Left hindlimb (tissue), 1 donor: ENCODE results near the gene ZNF814.
A peak's percentile ranks its signal among the peaks of the same experiment; 100 is the strongest.
"Not testable (repeated sequence)": the region's sequence is repeated elsewhere in the genome, so short reads cannot be mapped to it uniquely, and the experiment has no call there.

Source experiments
- DNase-seq: peaks from one replicate; pipeline ENCODE4 v3.0.0-alpha.2; 2018

Gene ZNF814

DNA sequence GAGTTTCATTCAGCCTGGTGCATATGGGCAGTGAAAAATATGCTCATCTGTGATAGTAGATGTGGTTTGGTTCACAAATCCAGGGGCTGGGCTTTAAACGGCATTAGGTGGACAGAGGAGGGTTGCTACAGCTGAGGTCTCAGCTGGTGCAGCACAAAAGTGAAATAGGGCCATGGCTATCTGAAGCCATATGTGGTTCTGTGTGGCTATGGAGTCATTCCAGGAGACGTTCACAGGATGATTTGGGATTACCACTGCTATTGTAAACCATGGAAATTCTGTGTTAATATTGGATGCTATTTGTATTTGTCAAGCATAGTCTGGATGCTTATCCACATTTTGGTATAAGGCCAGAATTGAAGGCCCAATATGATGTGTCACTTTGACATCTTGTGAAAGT is 34.7 kb downstream of the ZNF814 start:
- not testable (repeated sequence) for DNase-seq

- DNase-seq, result not testable (repeated sequence)
These were observed 36.8 kb downstream of the ZNF814 start for GRCh38 chr19:57851812-57852603.

DNA sequence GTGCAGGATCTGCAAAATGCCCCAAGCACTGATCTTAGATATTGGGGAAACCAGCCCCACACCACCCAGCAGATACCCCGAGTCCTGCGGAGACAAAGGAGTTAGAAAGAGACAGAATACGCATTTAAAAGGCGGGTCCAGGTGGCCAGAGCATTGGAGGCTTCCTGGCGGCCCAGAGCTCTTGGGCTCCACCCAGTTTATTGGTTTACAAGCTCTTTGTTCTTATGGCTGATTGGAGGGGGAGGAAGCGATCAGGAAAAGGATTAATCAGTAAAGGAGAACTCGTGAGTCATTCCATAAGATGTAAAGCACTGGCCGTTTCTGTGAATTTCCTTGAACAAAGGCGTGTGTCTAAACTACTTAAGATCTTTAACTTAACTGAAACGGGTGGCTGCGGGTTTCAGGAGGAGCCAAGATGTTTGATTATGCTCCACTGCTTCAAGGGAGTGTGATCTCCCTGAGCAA is 38.3 kb downstream of the ZNF814 start:
- no peak for DNase-seq

DNA sequence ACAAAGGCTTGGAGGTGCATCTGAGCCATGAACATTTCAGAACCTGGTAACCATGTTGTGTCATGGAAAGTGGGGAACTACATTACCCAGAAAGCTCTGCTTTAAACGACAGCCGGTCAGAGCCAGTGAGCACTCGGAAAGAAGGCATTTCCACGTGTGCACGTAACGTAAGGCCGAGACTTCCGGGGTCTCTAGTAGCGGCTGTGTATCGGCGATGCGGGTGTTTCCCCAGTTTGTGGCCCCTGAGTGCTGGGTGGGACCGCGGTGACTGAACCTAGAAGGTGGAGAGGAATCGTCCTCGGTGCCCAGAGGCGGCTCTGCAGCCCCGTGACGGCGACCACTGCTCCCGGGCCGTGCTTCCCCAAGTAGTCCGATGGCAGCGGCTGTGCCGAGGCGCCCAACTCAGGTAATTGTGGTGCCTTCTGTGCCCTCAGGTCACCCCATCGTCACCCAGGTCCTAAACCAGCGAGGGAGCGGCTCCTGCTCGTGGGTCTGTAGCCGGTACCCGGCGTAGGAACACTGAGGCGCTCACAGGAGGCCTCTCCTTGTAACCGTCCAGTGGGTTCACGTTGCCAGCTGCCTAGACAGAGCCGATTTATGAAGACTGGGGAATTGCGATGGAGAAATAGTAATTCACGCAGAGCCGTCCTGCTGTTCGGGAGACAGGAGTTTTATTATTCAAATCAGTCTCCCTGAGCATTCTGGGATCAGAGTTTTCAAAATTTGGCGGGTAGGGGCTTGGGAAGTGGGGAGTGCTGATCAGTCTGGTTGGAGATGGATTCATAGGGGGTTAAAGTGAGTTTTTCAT is 39.0 kb downstream of the ZNF814 start, which contains the start of gene ZNF587:
Gene ZNF587 (plus strand): TSS at position 194 of the 808 bp plus-strand sequence. CDS start 180 bp downstream, at position 374.
- DNase-seq, result peak; percentile 84

DNA sequence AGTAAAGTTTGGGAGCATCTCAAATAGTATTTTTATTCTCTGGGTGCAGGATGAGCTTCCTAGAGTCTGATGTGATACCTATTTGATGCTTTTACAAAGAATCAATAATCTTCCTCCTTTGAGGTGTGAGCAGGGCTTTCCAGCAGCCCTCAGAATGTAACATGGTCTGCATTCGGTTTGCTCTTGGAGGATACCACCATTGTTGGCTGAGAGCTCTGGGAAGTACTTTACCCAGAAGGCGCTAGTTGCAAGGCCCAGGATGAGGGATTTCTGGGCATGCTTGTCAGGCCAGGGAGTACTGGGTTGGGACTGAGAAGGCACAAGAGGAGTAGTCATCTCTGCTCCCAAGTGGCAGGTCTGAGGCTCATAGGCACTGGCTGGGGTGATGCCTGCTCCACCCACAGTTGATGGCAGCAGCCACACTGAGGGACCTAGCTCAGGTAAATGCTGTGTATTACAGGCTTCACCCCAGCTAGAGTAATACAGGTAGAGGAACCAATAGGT is 39.6 kb downstream of the ZNF814 start:
- DNase-seq, result not testable (repeated sequence)

- DNase-seq, result not testable (repeated sequence)
These were observed 41.7 kb downstream of the ZNF814 start for GRCh38 chr19:57847164-57847563.

DNA sequence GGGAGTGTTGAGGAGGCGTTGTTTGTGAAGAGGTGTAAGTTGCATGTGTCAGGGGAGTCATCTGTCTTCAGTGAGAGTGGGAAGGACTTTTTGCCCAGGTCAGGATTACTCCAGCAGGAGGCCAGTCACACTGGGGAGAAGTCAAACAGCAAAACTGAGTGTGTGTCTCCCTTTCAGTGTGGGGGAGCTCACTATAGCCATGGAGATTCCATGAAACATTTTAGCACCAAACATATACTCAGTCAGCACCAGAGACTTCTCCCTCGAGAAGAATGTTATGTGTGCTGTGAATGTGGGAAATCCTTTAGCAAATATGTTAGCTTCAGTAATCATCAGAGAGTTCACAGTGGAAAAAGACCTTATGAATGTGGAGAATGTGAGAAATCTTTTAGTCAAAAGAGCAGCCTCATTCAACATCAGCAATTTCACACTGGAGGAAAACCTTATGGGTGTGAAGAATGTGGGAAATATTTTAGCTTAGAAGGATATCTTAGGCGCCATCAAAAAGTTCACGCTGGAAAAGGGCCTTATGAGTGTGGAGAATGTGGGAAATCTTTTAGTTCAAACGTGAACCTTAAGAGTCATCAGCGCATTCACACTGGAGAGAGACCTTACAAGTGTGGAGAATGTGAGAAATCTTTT is 47.6 kb downstream of the ZNF814 start:
- DNase-seq, result no peak

DNA sequence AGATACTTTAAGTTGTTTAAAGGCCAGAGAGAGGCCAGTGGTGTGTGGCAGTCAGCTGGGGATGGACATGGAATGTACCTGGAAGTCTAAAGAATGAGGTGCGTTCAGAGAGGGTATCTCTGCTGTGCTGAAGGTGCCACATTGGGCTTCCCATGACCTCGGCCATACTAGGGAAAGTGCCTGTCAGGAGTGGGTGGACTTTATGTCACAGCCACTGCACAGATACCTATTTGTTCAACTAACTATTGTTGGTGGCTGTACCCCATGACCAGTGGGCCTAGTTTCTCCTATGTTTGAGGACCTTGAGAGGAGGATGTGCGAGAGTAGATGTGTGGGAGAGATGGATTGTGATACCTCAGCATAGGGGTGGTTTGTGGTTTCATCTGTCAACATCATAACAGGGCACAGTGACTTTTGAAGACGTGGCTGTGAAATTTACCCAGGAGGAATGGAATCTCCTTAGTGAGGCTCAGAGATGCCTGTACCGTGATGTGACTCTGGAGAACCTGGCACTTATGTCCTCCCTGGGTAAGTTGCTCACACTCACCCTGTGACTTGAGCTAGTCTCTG is 50.1 kb downstream of the ZNF814 start:
- not testable (repeated sequence) for DNase-seq

DNA sequence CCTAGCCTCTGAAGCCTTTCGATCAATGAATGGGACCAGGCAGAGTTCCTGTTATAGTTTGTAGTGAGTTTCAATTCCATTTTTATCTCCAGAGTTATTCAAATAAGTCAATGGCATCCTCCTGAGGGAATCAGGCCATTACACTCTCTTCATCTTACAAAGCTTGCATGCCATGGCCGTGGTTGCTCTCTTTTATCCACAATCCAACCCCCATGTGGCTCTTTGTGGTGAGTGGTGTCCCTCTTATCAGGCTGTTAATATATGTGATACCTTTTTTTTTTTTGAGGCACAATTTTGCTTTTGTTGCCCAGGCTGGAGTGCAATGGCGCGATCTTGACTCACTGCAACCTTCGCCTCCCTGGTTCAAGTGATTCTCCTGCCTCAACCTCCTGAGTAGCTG is 51.8 kb downstream of the ZNF814 start:
- DNase-seq, result not testable (repeated sequence)

DNA sequence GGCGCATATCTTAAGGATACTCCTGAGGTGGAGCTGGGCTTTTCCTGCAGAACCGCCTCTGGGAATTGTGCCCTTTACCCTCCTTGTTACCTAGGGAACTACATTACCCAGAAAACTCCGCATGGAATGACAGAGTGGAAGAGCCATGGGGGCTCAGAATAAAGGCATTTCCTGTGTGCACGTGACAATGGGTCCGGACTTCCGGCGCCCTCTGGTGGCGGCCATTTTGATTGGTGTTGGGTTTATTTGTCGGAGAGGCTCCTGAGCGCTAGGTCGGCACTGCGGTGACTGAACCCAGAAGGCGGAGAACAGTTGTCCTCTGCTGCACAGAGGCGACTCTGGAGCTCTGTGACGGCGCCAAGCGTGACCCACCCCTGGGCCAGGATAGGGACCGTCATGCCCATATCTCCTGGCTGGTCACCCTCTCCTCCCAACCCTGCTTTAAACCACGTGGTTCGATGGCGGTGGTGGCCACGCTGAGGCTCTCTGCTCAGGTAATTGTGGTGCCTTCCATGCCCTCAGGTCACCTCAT is 58.7 kb downstream of the ZNF814 start, which contains the start of gene ZNF587B:
Gene ZNF587B (plus strand): TSS at position 229 of the 532 bp plus-strand sequence. CDS start 230 bp downstream, at position 459.
- peak; percentile 81 for DNase-seq

GRCh38 chr19:57829316-57829715 is 59.5 kb downstream of the ZNF814 start:
- DNase-seq, result no peak

- no peak for DNase-seq
These were observed 63.3 kb downstream of the ZNF814 start for GRCh38 chr19:57825511-57825910.

DNA sequence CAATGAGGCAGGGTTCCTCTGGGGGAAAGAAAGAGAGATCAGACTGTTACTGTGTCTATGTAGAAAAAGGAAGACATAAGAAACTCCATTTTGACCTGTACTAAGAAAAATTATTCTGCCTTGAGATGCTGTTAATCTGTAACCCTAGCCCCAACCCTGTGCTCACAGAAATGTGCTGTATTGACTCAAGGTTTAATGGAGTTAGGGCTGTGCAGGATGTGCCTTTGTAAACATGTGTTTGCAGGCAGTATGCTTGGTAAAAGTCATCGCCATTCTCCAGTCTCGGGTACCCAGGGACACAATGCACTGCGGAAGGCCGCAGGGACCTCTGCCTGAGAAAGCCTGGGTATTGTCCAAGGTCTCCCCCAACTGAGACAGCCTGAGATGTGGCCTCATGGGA is 65.2 kb downstream of the ZNF814 start:
- not testable (repeated sequence) for DNase-seq

GRCh38 chr19:57823155-57823554 is 65.7 kb downstream of the ZNF814 start:
- not testable (repeated sequence) for DNase-seq

- not testable (repeated sequence) for DNase-seq
These were observed 67.3 kb downstream of the ZNF814 start for GRCh38 chr19:57821501-57821900.

DNA sequence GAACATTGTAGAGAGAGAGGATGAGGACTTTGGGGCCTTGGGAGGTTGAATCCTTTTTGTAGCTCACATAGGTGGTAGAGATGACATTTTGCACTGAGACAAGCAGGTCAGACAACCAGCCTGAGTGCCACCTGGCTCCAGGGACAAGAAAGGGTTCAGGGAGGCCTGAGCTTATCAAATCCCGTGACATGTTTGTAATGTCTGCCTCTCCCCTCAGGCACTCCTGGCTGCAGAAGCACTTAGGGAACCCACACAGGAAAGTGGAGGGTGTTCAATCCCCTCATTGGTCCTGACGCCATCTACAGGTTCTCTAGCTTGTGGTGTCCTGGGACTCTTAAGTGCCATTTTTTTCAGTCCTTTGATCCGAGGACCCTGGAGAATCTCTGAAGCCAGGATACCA is 67.7 kb downstream of the ZNF814 start:
- not testable (repeated sequence) for DNase-seq

- DNase-seq, result no peak
These were observed 68.2 kb downstream of the ZNF814 start for GRCh38 chr19:57820599-57820998.

DNA sequence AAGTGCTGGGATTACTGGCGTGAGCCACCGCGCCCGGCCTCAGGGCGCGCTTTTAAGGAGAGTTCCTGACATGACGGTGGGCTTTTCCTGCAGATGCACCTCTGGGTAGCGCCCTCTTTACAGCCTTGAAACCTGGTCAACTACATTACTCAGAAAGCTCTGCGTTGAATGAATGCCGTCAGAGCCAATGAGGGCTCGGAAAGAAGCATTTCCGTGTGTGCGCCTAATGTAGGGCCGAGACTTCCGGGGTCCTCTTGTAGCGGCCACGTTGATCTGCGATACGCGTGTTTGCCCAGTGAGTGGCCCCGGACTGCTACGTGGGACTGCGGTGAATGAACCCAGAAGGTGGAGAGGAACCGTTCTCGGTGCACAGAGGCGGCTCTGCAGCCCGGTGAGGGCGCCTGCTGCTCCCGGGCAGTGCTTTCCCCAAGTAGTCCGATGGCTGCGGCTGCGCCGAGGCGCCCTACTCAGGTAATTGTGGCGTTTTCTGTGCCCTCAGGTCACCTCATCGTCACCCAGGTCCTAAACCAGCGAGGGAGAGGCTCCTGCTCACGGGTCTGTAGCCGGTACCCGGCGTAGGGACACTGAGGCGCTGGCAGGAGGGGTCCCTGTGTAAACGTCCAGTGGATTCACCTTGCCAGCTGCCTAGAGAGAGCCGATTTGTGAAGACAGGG is 69.2 kb downstream of the ZNF814 start:
- peak; percentile 90 for DNase-seq

DNA sequence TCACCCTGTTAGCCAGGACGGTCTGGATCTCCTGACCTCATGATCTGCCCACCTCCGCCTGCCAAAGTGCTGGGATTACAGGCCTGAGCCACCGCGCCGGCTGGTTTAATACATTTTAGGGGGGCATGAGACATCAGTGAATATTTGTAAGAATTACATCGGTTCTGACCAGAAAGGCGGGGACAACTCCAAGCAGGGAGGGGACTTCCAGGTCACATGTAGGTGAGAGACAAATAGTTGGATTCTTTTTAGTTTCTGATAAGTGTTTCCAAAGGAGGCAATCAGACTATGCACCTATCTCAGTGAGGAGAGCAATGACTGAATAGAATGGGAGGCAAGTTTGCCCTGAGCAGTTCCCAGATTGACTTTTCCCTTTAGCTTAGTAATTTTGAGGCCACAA is 70.5 kb downstream of the ZNF814 start:
- DNase-seq, result no peak

DNA sequence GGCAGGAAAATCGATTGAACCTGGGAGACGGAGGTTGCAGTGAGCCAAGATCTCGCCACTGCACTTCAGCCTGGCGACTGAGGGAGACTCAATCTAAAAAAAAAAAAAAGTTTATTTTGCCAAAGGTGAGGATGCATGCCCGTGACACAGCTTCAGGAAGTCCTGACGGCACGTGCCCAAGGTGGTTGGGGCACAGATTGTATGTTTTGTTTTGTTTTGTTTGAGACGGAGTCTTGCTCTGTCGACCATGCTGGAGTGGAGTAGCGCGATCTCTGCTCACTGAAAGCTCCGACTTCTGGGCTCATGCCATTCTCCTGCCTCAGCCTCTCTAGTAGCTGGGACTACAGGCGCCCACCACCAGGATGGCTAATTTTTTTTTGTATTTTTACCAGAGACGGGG is 70.9 kb downstream of the ZNF814 start:
- DNase-seq, result no peak

- DNase-seq, result no peak
These were observed 72.2 kb downstream of the ZNF814 start for GRCh38 chr19:57816652-57817051.
